GM20000 (cell line): Measurements from ENCODE around the gene NEGR1.

ENCODE experiments used
- DNase-seq: peaks from one replicate; pipeline ENCODE4 v3.0.0; 2012; ENCODE audit warnings: low spot score
- CTCF ChIP-seq: IDR thresholded peaks from 2 replicates; pipeline ENCODE4 v1.5.1; 2012; ENCODE audit warnings: mild to moderate bottlenecking, control low read depth; ENCODE audit errors: extremely low read depth, missing control alignments

Gene NEGR1

DNA sequence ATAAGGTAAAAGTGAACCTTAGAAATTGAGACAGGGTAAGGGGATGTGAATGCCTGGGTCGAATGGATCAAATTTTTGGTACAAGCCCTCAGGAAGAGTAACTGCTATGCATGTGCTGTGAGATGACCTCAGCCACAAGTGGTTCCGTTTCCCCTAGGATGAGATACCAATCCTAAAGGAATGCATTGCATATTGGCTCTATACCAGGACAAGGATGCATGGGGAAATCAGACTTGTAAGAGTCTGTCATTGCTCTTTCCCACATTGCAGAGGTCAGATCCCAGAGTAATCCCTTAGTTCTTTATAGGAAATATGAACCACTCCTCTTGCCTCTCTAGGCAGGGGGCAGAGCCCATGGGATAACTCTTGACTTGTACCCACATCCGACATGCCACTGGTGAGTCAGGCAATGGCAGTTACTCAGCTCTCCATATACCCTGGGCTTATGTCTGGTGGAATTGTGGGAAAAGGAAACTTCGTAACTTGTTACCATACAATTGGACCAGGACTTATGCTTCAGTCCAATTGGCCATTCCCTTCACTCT is 773.2 kb downstream of the NEGR1 start:
- DNase-seq = no peak
- no peak for TF ChIP-seq CTCF

DNA sequence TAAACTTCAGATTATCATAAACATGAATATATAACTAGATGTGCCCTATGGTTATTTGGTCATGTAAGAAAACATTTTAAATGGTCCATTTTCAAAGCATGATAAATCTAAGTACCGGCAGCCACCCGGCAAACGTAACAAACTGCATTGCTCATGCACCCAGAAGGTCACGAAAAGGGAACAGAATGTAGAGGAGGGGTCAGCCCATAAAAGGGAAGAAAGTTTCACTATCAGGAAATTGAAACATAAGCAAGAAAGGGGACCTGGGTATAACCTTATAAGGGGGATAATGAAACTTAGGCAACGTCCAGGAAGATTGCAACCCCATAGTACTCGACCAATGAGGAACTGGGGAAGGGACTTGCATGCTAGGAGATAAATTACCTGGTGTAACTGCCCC is 780.3 kb downstream of the NEGR1 start:
- no peak for DNase-seq
- TF ChIP-seq CTCF = no peak

GRCh38 chr1:71498542-71498941 is 783.8 kb downstream of the NEGR1 start:
- DNase-seq = no peak

DNA sequence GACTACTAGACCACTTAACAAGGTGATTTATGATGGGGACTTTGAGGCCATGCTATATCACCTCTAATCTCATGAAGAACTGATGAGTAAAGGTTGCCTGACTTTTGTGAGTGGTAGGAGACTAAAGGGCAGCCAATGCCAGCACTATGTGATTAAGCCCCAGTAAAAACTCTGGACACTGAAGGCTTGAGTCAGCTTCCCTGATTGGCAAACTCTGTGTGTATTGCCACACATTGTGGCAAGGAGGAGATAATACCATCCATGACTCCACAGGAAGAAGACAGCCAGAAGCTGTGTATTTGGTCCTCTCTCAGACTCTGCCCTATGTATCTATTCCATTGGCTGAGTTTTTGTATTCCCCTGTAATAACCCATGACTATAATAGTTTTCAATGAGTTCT is 788.2 kb downstream of the NEGR1 start:
- no peak for TF ChIP-seq CTCF
- DNase-seq = no peak

More at GRCh38 chr1:71498542-71498941, 783.8 kb downstream of the NEGR1 start:
- no peak for TF ChIP-seq CTCF

GRCh38 chr1:71492298-71493041 is 789.9 kb downstream of the NEGR1 start:
- no peak for DNase-seq
- no peak for TF ChIP-seq CTCF

DNA sequence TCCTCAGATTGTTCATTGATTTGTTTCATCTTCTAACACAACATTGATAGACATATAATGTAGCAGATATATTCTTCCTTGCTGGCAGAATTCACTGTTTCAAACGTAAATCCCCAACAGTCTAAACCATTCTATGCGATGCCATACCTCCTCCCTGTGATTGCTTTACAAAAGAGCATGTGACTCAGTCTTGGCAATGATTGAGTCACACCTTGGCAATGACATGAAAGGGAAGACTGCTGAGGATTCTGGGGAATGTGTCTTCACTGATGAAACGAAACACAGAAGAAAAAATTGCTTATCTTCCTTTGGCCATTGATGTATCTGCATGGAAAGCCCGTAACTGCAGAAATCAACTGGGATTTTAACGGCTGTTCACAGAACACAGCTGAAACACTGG is 791.9 kb downstream of the NEGR1 start:
- no peak for DNase-seq
- TF ChIP-seq CTCF = no peak

DNA sequence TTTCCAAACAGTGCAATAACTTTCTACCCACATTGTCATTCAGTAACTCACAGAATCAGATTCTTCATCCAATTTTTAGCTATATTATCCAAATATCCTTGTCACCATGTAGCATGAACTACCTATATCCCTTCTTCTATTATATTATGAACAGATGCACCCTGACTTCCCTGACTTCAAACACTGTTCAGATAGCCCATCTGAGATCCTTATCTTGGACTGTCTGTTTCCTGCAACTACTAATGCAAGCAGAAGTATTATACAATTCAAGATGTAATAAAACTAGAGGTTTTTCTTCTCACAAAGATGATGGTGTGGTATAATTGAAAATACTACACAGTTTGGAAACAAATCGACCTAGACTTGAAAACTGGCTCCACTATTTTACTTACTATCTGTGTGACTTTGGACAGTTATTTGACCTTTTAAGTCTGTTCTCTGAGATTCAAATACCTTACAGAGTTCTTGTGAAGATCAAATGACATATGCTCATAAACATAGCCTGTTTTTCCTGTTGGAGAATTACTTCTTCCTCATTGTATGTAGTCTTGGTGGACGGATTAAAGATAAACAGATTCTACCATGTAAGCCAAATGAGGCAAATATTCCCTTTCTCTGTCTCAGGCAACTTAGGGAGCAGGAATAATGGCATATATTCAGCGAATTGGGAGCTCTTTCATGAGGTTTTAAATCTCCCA is 793.6 kb downstream of the NEGR1 start:
- TF ChIP-seq CTCF = no peak
- DNase-seq = no peak
